Esophagus squamous epithelium (tissue), 5 donors: Measurements from ENCODE around the gene BBS2. TPM values are rescaled to one million over a fixed set of nuclear protein-coding genes. Genes with fewer than 3 reads are reported as not detected.

Experiments
- DNase-seq: peaks from one replicate; lab custom pipeline; 2025; lab: John Stamatoyannopoulos, UW
- H3K27ac ChIP-seq, 4 donors: fragments of 200-600 bp; sonication (generic); one replicate each; pipeline ENCODE4 v1.5.1; 2016 to 2019; ENCODE audit warnings: mild to moderate bottlenecking in 1 of 4
- H3K27me3 ChIP-seq, 4 donors: fragments of 200-600 bp; sonication (generic); 1 replicate in 3 of 4; 2 replicates in 1 of 4; pipeline versions ENCODE4 v1.5.1 to v1.6.0; 2017 to 2021; ENCODE audit warnings: antibody characterized with exemption in 1 of 4
- H3K36me3 ChIP-seq, 3 donors: fragments of 200-600 bp; sonication (generic); one replicate each; pipeline ENCODE4 v1.5.1; 2016 to 2019
- H3K4me1 ChIP-seq, 3 donors: fragments of 200-600 bp; sonication (generic); one replicate each; pipeline ENCODE4 v1.5.1; 2017 to 2019
- H3K4me3 ChIP-seq, 4 donors: fragments of 200-600 bp; sonication (generic); 1 replicate in 3 of 4; 2 replicates in 1 of 4; pipeline ENCODE4 v1.5.1; 2016 to 2019; ENCODE audit warnings: mild to moderate bottlenecking in 2 of 4, moderate library complexity in 1 of 4
- H3K9me3 ChIP-seq, 3 donors: fragments of 200-600 bp; sonication (generic); one replicate each; pipeline ENCODE4 v1.5.1; 2016 to 2019
- POLR2A ChIP-seq, 4 donors: fragments of 450-650 bp; IDR thresholded peaks; one replicate each; pipeline ENCODE4 v1.6.1; 2017; ENCODE audit warnings: antibody characterized with exemption in 4 of 4, mild to moderate bottlenecking in 4 of 4, moderate library complexity in 3 of 4
- WGBS, 2 donors: methylation state at CpG; one replicate each; pipeline ENCODE4 v1.1.5; 2018; 5-methylcytosine and 5-hydroxymethylcytosine counted together
- intact Hi-C: fragments of 100-400 bp; cut with DNase I; formaldehyde crosslinking; loops from one replicate; pipeline ENCODE4 v1.15.0; 2022
- total RNA-seq, 4 donors: library from RNA; depleted of rRNA; stranded (reverse); fragments of >200 nt; gene quantifications; one replicate each; pipeline ENCODE4 v1.1.0, GENCODE V29; 2016
- TF ChIP-seq, protein P1 (sequence below), 6 experiments: fragments of 450-650 bp in 4 of 6; fragments of 200-600 bp in 2 of 6; sonication (generic) in 2 of 6; IDR thresholded peaks; one replicate each; pipeline ENCODE4 v1.5.1; 2016 to 2019; ENCODE audit warnings: antibody characterized with exemption in 6 of 6, mild to moderate bottlenecking in 4 of 6, moderate library complexity in 4 of 6
- donor health status: DM: yes; HTN: yes; CAD: no.

The BBS2 gene
- total RNA-seq, 4 donors from 2014 or later = 15.2 to 60.8 (median 31.1) TPM

DNA sequence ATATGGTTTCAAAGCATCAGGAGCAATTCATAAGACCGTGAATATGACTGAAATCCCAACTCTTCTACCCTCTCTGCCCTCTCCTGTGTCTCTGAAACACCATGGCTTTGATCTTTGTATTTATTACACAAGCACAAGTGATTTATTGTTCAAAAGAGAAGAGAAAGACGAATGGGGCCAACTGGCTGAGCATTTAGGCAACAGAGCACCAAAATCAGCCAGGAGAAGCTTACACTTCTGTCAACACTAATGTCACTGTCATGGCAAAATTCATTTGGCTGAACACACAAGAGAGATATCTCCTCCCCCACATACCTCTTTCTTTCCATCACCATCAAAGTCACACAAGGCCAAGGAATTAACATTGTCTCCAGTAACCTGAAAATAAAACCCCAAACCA is 9.3 kb downstream of the BBS2 start:
- WGBS, 2 donors = 62 to 72% methylated on average over 2 of the region's 2 CpGs
- no peak overlapping the region for H3K27ac ChIP-seq
- TF ChIP-seq POLR2A (IDR thresholded peaks at IDR 0.05) = no peak
- TF ChIP-seq, protein P1, sequence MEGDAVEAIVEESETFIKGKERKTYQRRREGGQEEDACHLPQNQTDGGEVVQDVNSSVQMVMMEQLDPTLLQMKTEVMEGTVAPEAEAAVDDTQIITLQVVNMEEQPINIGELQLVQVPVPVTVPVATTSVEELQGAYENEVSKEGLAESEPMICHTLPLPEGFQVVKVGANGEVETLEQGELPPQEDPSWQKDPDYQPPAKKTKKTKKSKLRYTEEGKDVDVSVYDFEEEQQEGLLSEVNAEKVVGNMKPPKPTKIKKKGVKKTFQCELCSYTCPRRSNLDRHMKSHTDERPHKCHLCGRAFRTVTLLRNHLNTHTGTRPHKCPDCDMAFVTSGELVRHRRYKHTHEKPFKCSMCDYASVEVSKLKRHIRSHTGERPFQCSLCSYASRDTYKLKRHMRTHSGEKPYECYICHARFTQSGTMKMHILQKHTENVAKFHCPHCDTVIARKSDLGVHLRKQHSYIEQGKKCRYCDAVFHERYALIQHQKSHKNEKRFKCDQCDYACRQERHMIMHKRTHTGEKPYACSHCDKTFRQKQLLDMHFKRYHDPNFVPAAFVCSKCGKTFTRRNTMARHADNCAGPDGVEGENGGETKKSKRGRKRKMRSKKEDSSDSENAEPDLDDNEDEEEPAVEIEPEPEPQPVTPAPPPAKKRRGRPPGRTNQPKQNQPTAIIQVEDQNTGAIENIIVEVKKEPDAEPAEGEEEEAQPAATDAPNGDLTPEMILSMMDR (IDR thresholded peaks at IDR 0.05) = no peak
- peaks cover 0 to 73% (median 0%) of the 10 kb centered on the region in 3 donors for H3K36me3 ChIP-seq
- H3K9me3 ChIP-seq = no peaks in the 10 kb centered on the region
- no peaks in the 10 kb centered on the region for H3K27me3 ChIP-seq
- DNase-seq = no peak
- H3K4me3 ChIP-seq = no peak overlapping the region
- intact Hi-C loops = loop anchor here (5.0 to 10.0 kb wide), 2 partner anchors 92 to 194 kb away; no protein-coding TSS in a partner anchor
- H3K4me1 ChIP-seq = peaks cover 0 to 47% (median 8%) of the 10 kb centered on the region in 3 donors

DNA sequence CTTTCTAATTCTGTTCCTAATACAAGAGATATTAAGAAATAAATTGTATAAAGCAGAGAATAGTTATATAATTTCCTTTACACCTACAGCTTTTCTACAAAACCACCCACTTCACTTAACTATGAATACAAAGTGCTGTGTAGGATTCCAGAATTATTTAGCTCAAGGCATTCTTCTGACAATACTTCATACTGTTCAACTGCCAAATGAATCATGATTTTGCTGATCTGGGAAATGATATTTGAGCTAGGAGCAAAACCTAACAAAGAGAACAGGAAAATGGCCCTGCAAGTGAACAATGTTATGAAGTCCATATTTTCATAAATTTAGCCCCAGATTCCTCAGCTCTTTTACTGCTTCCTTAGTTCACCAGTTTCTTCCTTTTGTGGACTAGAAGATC is 12.9 kb downstream of the BBS2 start:
- intact Hi-C loops = no loop called here
- no peaks in the 10 kb centered on the region for H3K27me3 ChIP-seq
- H3K4me3 ChIP-seq = no peak overlapping the region
- H3K27ac ChIP-seq = peak overlapping the region in 2 of 4 donors; percentile 29 to 44
- peaks cover 0 to 31% (median 4%) of the 10 kb centered on the region in 3 donors for H3K4me1 ChIP-seq
- peaks cover 0 to 98% (median under 1%) of the 10 kb centered on the region in 3 donors for H3K36me3 ChIP-seq
- no peaks in the 10 kb centered on the region for H3K9me3 ChIP-seq
- TF ChIP-seq, protein P1 (IDR thresholded peaks at IDR 0.05) = no peak
- TF ChIP-seq POLR2A (IDR thresholded peaks at IDR 0.05) = no peak
- DNase-seq = no peak

DNA sequence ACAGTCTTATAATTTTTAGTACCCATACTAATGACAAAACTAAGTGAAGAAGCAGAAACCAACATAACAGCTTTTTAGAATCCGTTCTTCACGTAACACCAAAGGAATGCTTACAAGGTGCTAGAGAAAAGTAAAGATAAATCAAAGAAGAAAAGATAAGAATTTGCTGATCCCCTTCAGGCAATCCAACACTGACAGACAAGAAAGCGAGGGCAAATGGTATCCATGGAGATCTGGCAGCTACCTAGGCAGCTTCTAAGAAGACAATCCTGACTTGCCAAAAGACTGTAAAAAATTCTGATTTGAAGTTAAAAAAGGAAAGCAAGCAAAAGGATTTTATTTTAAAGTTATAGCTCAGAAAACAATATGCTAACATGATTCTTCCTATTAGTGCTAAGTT is 14.6 kb downstream of the BBS2 start:
- intact Hi-C loops = no loop called here
- no peak for TF ChIP-seq POLR2A (IDR thresholded peaks at IDR 0.05)
- TF ChIP-seq, protein P1 (IDR thresholded peaks at IDR 0.05) = no peak
- H3K9me3 ChIP-seq = no peaks in the 10 kb centered on the region
- H3K4me3 ChIP-seq = no peak overlapping the region
- H3K27ac ChIP-seq = no peak overlapping the region
- 43 to 46% methylated on average over 3 of the region's 3 CpGs for WGBS, 2 donors
- peaks cover 0 to 98% (median 8%) of the 10 kb centered on the region in 3 donors for H3K36me3 ChIP-seq
- DNase-seq = no peak
- H3K27me3 ChIP-seq = no peaks in the 10 kb centered on the region
- H3K4me1 ChIP-seq = peaks cover 0 to 31% (median 4%) of the 10 kb centered on the region in 3 donors

DNA sequence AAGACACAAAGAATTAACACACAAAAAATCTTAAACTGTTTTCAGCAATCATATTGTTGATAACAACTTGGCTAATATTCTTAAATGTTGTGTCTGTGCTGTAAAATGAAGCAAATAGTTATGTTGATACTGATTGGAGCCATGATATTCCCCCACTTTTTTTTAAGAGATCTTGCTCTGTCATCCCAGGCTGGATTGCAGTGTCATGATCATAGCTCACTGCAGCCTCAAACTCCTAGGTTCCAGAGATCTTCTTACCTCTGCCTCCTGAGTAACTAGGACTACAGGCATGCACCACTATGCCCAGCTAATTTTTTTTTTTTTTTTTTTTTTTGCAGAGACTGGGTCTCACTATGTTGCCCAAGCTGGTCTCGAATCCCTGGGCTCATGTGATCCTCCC is 26.0 kb downstream of the BBS2 start:
- H3K4me3 ChIP-seq = no peak overlapping the region
- H3K27me3 ChIP-seq = no peaks in the 10 kb centered on the region
- intact Hi-C loops = no loop called here
- H3K36me3 ChIP-seq = peaks cover 0 to 95% (median 15%) of the 10 kb centered on the region in 3 donors
- H3K4me1 ChIP-seq = no peaks in the 10 kb centered on the region
- H3K27ac ChIP-seq = no peak overlapping the region
- TF ChIP-seq, protein P1 (IDR thresholded peaks at IDR 0.05) = no peak
- TF ChIP-seq POLR2A (IDR thresholded peaks at IDR 0.05) = no peak
- 88 to 100% methylated on average over 1 of the region's 1 CpG for WGBS, 2 donors
- no peaks in the 10 kb centered on the region for H3K9me3 ChIP-seq
- no peak for DNase-seq

DNA sequence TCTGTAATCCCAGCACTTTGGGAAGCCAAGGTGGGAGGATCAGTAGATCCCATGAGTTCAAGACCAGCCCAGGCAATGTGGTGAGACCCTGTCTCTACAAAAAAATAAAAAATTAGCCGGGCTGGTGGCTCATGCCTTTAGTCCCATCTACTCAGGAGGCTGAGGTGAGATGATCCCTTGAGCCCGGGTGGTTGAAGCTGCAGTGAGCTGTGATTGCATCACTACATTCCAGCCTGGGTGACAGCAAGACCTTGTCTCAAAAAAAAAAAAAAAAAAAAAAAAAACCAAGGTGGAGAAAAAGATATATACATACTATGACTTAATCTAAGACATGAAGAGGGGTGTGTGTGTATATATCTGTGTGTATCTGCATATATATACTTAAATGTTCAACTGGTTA is 26.7 kb downstream of the BBS2 start:
- DNase-seq = no peak
- Histone ChIP-seq H3K36me3 (peaks cover 0 to 88% (median 14%) of the 10 kb centered on the region in 3 donors), H3K27me3 (no peaks in the 10 kb centered on the region), H3K4me1 (no peaks in the 10 kb centered on the region), H3K4me3 (no peak overlapping the region), H3K27ac (no peak overlapping the region), H3K9me3 (no peaks in the 10 kb centered on the region)
- intact Hi-C loops = no loop called here
- TF ChIP-seq POLR2A (IDR thresholded peaks at IDR 0.05) = no peak
- TF ChIP-seq, protein P1 (IDR thresholded peaks at IDR 0.05) = no peak
- 87% methylated on average over 2 of the region's 2 CpGs; no CpG with 5 or more reads in 1 of the 2 donors for WGBS, 2 donors
